ENCODE data around the gene PMEPA1.

PMEPA1 gene

DNA sequence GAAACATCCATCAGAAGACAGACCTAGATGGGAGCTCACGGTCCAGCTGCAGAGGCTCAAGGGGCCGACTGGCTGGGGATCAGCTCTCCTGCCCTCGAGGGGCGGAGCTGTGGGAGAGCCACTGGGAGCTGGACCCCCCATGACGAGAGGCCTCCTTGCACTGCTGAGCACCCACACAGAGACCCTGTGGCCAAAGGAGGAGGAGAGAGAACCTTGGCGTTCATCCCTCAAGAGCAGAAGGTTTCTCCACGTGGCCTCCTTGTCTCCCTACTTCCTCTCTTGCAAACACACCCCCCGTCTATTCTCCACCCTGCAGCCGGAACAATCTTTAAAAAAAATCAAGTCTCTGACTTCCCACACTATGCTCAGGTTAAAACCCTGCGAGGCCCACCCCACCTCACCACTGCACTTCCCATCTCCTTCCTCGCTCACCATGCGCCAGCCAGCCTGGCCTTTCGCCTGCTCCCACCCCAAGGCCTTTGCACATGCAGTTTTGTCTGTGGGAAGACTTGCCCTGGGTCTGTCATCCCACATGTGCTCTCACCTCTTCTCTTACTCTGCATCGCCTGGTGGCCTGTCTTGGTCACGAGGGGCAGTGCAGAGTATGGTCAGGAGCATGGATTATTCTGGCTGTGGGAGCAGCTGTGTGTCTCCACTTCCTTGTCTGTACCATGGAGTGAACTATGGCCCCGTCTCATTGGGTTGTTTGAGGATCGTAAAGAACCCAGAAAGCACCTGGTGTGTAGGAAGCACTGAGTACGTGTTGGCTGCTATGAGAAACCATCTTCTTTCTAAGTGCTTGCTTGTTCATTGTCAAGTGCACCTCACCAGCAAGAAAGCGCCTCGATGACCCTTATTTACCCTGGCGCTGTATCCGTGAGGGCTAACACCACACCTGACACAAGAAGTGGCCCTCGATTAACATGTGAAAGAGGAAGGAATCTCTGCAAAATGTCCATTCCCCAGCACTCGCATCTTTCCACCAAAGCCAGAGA lies 32.9 kb downstream of the PMEPA1 start:
- DNase-seq (ENCODE audit: low read depth), result no peak

- no peak for DNase-seq (ENCODE audit: low read depth)
These were observed 34.0 kb downstream of the PMEPA1 start for GRCh38 chr20:57675773-57676172.

DNA sequence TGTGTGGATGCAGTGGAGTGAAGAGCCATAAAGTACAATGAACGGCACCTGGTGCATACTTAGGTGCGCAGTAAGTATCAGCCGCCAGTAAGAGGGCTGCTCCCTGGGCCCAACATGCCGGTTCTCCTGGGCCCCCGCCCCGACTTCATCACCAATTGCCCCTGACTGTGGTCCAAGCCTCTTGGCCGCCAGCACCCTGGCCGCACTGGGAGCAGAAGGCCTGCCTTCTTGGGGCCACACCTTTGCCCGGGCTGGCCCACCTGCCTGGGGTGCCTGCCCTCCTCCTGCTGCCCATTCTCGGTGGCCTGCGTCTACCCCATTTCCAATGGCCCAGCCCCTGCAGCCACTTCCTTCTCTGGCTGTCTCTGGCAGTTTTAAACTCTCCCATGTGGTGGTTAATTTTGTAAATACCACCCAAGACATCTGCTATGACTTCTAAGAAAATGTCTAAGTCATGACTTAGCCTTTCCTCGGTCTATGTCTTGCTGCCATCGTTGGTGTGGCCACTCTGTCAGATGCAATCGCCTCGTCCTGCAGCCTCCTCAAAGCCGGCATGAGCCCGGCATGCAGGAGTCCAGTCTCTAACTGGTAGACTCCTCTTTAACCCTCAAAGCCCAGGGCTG lies 36.8 kb downstream of the PMEPA1 start:
- DNase-seq (ENCODE audit: low read depth), result no peak

DNA sequence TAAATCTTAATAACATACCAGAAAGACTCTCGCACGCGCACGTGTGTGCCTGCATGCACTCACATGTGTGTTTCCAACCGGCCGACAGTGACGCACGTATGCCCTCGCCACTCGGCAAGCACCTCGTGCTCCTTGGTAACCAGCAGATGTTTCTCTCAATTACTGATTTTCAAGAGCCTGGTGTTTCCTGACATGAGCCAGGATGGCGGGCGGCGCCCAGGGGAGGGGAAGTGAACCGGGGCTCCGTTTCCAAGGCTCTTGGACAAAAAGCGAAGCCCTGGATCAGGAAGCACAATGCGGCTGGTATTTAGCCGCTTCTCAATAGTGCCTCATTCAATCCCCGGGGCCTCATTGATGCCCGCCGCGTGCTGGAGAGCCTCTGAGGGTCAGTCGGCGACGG lies 37.7 kb downstream of the PMEPA1 start:
- no peak for DNase-seq (ENCODE audit: low read depth)

GRCh38 chr20:57671662-57672061 lies 38.2 kb downstream of the PMEPA1 start:
- no peak for DNase-seq (ENCODE audit: low read depth)

GRCh38 chr20:57671072-57671391 lies 38.8 kb downstream of the PMEPA1 start:
- no peak for DNase-seq (ENCODE audit: low read depth)

GRCh38 chr20:57670288-57671071 lies 39.3 kb downstream of the PMEPA1 start:
- DNase-seq (ENCODE audit: low read depth), result no peak

- no peak for DNase-seq (ENCODE audit: low read depth)
These were observed 40.2 kb downstream of the PMEPA1 start for GRCh38 chr20:57669632-57670031.

DNA sequence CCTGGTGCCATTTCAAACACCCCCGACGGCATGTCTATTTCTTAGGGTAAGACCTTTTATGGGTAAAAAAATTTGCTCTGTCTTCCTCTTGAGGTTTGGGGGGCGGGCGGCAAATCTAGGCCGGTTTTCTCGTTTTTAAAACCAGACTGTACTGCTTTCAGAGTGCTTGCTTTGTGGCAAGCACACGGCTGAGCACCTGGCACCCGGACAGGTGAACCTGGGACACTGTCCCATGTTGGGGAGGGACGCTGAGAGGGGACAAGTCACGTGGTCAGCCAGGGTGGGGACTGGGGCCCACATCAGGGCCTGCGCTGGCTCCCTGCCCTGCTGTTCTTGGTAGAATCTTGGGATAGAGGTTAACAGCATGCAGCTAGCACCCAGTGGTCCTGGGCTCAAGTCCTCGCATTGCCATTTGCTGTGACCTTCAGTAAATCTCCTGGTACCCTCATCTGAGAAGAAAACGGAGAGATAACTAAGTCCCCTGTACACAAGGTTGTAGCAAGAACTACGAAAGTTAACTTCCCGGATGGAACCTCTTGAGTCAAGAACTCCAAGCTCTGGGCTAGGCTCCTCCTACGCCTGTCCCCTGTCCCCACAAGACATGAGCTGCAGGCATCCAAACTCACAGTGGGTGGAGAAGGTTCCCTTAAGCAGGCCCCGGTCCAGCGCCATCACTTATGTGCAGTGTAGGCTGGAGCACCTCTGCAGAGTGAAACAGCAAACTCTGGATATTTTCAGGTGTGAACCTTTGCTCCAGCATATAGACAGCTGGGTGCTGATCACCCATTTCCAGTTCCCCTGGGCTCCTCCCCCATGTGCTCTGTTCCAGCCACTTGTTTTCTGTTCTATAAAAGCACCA lies 41.7 kb downstream of the PMEPA1 start:
- no peak for DNase-seq (ENCODE audit: low read depth)

DNA sequence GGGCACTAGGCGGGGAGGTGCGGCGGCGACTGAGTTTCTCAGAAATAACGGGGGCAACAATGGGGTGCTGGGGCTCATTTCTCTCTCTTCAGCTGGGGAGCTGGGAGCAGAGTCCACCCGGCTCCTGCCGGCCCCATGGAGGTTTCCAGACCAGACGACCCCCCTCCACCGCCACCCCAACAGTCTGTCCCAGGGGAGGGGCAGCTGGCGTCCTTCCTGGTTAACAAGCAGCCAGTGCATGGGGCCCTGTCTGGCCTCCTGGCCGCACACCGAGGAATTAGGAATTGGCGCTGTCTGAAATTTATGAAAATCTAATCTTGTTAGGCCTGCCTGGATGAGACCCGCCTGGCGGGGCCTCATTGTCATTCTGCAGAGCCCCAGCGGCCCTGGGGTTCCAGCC lies 42.4 kb downstream of the PMEPA1 start:
- DNase-seq (ENCODE audit: low read depth), result no peak

- no peak for DNase-seq (ENCODE audit: low read depth)
These were observed 43.0 kb downstream of the PMEPA1 start for GRCh38 chr20:57666834-57667157.

DNA sequence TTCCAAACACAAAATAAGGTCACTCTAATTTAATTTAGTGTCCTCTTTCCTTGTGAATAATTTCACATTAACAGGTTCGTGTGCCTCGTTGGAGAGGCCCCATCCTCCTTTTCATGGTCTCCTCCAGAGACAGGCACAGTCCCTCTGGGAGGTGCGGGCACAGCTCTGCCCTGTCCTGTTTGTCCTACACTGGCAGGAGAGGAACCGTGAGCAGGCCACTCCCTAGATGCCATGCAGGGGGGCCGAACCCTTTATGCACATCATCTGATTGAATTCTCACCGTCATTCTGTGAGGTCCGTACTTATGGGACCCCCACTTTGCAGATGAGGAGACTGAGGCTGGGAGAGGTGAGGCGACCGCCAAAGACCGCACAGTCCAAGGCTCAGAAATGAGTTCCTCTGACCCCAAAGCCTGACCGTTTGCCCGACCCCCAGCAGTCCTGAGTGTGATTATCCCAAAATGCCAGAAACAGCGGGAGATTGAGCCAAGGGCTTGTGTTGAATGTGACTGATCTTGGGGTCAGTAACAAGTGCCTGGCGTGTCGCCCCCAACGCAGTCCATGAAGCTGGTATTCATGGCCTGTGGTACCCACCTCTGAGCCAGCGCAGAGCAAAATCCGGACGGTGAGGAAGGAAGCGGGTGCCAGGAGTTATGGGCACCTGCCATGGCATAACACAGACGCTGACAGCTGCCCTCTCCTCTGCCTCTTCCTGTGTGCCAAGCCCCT lies 43.5 kb downstream of the PMEPA1 start:
- no peak for DNase-seq (ENCODE audit: low read depth)

DNA sequence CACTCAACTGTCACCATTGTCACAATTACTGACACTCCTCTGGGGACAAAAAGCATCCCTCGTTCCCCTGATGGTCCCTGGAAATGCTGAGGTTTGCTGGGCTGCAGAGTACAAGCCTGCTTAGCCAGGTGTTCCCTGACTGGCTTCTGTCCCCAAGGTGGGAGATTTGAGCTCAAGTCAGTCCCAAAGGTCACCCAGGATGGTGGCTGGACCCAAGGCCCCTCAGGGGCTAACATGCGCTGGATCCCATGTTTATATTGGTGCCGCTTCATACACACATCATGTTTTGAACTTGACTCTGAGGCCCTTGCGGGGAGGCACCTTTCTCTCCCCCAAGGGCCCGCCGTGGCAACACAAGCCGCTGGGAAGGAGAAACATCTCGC lies 44.2 kb downstream of the PMEPA1 start:
- DNase-seq (ENCODE audit: low read depth), result no peak

- no peak for DNase-seq (ENCODE audit: low read depth)
These were observed 44.8 kb downstream of the PMEPA1 start for GRCh38 chr20:57664924-57665588.

- no peak for DNase-seq (ENCODE audit: low read depth)
These were observed 45.3 kb downstream of the PMEPA1 start for GRCh38 chr20:57664476-57664875.

GRCh38 chr20:57663681-57664451 lies 45.9 kb downstream of the PMEPA1 start:
- DNase-seq (ENCODE audit: low read depth), result no peak

DNA sequence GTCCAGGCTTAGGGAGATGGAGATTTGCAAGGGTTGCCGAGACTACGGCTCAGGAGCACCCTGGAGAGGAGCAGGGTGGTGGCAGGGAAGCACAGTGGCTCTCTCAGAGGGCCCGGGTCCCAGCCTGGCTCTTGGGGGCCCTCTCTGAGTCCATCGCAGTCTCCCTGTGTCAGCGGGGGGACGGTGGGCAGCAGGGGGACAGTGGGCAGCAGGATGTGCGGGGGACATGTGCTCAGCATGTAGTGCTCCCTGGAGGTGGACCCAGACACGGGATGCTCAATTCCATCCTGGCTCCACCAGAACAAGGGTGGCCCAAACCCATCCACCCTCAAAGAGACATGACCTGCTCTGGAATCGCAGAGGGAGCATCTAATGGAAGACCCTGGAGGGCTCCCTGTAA lies 46.6 kb downstream of the PMEPA1 start:
- no peak for DNase-seq (ENCODE audit: low read depth)

- no peak for DNase-seq (ENCODE audit: low read depth)
These were observed 47.2 kb downstream of the PMEPA1 start for GRCh38 chr20:57662456-57663240.
